Astrocyte (in vitro differentiated cells and primary cell): ENCODE measurements around the gene NPB. TPM values are rescaled to one million over a fixed set of nuclear protein-coding genes. Genes with fewer than 3 reads are reported as not detected.

ENCODE experiments used
- DNase-seq: peaks from one replicate; pipeline ENCODE4 v3.0.0-alpha.2; 2010; ENCODE audit warnings: low read depth
- FAIRE-seq: peaks from 2 replicates; lab custom pipeline; 2011; peaks lifted over from hg19 to GRCh38; lab: Jason Lieb, UNC
- H2AFZ ChIP-seq: 2 replicates; pipeline ENCODE4 v1.6.0; 2012; ENCODE audit warnings: low read depth, low read length, inconsistent platforms
- H3K27ac ChIP-seq: 2 replicates; pipeline ENCODE4 v1.5.1; 2011; ENCODE audit warnings: low read depth, low read length, inconsistent platforms
- H3K27me3 ChIP-seq: 2 replicates; pipeline ENCODE4 v1.6.0; 2011; ENCODE audit warnings: low read length, inconsistent platforms; ENCODE audit not compliant: insufficient read depth
- H3K36me3 ChIP-seq: 2 replicates; pipeline ENCODE4 v1.5.1; 2011; ENCODE audit warnings: low read length, inconsistent platforms; ENCODE audit not compliant: insufficient read depth
- H3K4me1 ChIP-seq: 2 replicates; pipeline ENCODE4 v1.5.1; 2011; ENCODE audit warnings: low read length, inconsistent platforms; ENCODE audit not compliant: insufficient read depth
- H3K4me2 ChIP-seq: 2 replicates; pipeline ENCODE4 v1.6.0; 2012; ENCODE audit warnings: low read length, inconsistent platforms
- H3K4me3 ChIP-seq: 2 replicates; pipeline ENCODE4 v1.5.1; 2011; ENCODE audit warnings: low read depth, mild to moderate bottlenecking, low read length, inconsistent platforms; ENCODE audit not compliant: insufficient read depth
- H3K79me2 ChIP-seq: 2 replicates; pipeline ENCODE4 v1.6.0; 2012; ENCODE audit warnings: mild to moderate bottlenecking, low read length, inconsistent platforms; ENCODE audit not compliant: insufficient read depth
- H3K9ac ChIP-seq: 2 replicates; pipeline ENCODE4 v1.6.0; 2012; ENCODE audit warnings: mild to moderate bottlenecking, low read length, inconsistent platforms
- H3K9me3 ChIP-seq: 2 replicates; pipeline ENCODE4 v1.5.1; 2012; ENCODE audit warnings: low read depth, mild to moderate bottlenecking, low read length, inconsistent platforms; ENCODE audit not compliant: insufficient read depth
- H4K20me1 ChIP-seq: 2 replicates; pipeline ENCODE4 v1.6.0; 2012; ENCODE audit warnings: low read length, inconsistent platforms; ENCODE audit not compliant: insufficient read depth
- H3K27ac Mint-ChIP-seq: one replicate; pipeline ENCODE4 v1.8.0; 2021; ENCODE audit warnings: mild to moderate bottlenecking, mixed read lengths; ENCODE audit not compliant: unreplicated experiment
- H3K27me3 Mint-ChIP-seq: one replicate; pipeline ENCODE4 v1.8.0; 2021; ENCODE audit warnings: low read depth, mixed read lengths; ENCODE audit not compliant: unreplicated experiment
- H3K36me3 Mint-ChIP-seq: one replicate; pipeline ENCODE4 v1.8.0; 2021; ENCODE audit warnings: low read depth, mixed read lengths; ENCODE audit not compliant: unreplicated experiment
- H3K4me1 Mint-ChIP-seq: one replicate; pipeline ENCODE4 v1.8.0; 2021; ENCODE audit warnings: low read depth, mixed read lengths; ENCODE audit not compliant: unreplicated experiment
- H3K4me3 Mint-ChIP-seq: one replicate; pipeline ENCODE4 v1.8.0; 2021; ENCODE audit warnings: mild to moderate bottlenecking, moderate library complexity, mixed read lengths; ENCODE audit not compliant: unreplicated experiment
- H3K9me3 Mint-ChIP-seq: one replicate; pipeline ENCODE4 v1.8.0; 2021; ENCODE audit warnings: mild to moderate bottlenecking, mixed read lengths; ENCODE audit not compliant: unreplicated experiment
- CTCF ChIP-seq: IDR thresholded peaks from 2 replicates; pipeline ENCODE4 v1.5.1; 2011; ENCODE audit warnings: low read depth, mild to moderate bottlenecking, inconsistent platforms, low read length, moderate library complexity; ENCODE audit not compliant: insufficient read depth
- EZH2 ChIP-seq: IDR thresholded peaks from 2 replicates; pipeline ENCODE4 v1.6.1; 2012; ENCODE audit warnings: mild to moderate bottlenecking, low read length, inconsistent platforms; ENCODE audit not compliant: insufficient read depth
- total RNA-seq: library from RNA; stranded (reverse); gene quantifications from 2 replicates; pipeline ENCODE4 v1.2.1, GENCODE V29; 2021

Gene NPB
- total RNA-seq, 1 donor from 2014 or later: 2.0 TPM

GRCh38 chr17:81867991-81868673 lies 33.9 kb upstream of the NPB start:
- Histone ChIP-seq H3K27me3 (no peaks in the 10 kb centered on the region), H3K9me3 (no peaks in the 10 kb centered on the region), H3K36me3 (peaks cover 5% of the 10 kb centered on the region), H3K4me1 (peaks cover 41% of the 10 kb centered on the region), H3K79me2 (peaks cover 73% of the 10 kb centered on the region), H3K4me2 (peak overlapping the region; percentile 99), H3K9ac (peak overlapping the region; percentile 96), H3K4me3 (no peak overlapping the region), H4K20me1 (peaks cover 71% of the 10 kb centered on the region), H2AFZ (no peak overlapping the region), H3K27ac (peak overlapping the region; percentile 64)
- Mint-ChIP-seq H3K36me3 (peaks cover 8% of the 10 kb centered on the region), H3K9me3 (no peaks in the 10 kb centered on the region), H3K4me3 (no peak overlapping the region), H3K4me1 (peaks cover 25% of the 10 kb centered on the region), H3K27me3 (no peaks in the 10 kb centered on the region), H3K27ac (peak overlapping the region; percentile 75)
- FAIRE-seq (no peak), DNase-seq (no peak)
- no peak for TF ChIP-seq EZH2
- no peak for TF ChIP-seq CTCF

GRCh38 chr17:81868674-81869220 lies 33.3 kb upstream of the NPB start:
- Histone ChIP-seq H3K27me3 (no peaks in the 10 kb centered on the region), H3K79me2 (peaks cover 67% of the 10 kb centered on the region), H3K36me3 (peaks cover 5% of the 10 kb centered on the region), H3K4me3 (peak overlapping the region; percentile 92), H2AFZ (no peak overlapping the region), H3K4me2 (peak overlapping the region; percentile 99), H3K27ac (peak overlapping the region; percentile 90), H3K9me3 (no peaks in the 10 kb centered on the region), H3K9ac (peak overlapping the region; percentile 96), H4K20me1 (peaks cover 66% of the 10 kb centered on the region), H3K4me1 (peaks cover 37% of the 10 kb centered on the region)
- Mint-ChIP-seq H3K27me3 (no peaks in the 10 kb centered on the region), H3K27ac (peak overlapping the region; percentile 87), H3K36me3 (peaks cover 5% of the 10 kb centered on the region), H3K9me3 (no peaks in the 10 kb centered on the region), H3K4me3 (peak overlapping the region; percentile 76), H3K4me1 (peaks cover 19% of the 10 kb centered on the region)
- no peak for FAIRE-seq
- DNase-seq: peak; percentile 81
- TF ChIP-seq EZH2: no peak

GRCh38 chr17:81869221-81870130 lies 32.6 kb upstream of the NPB start:
- Mint-ChIP-seq H3K27ac (peak overlapping the region; percentile 97), H3K4me3 (peak overlapping the region; percentile 88), H3K9me3 (no peaks in the 10 kb centered on the region), H3K36me3 (peaks cover 5% of the 10 kb centered on the region), H3K27me3 (no peaks in the 10 kb centered on the region), H3K4me1 (peaks cover 19% of the 10 kb centered on the region)
- Histone ChIP-seq H3K79me2 (peaks cover 60% of the 10 kb centered on the region), H3K36me3 (peaks cover 5% of the 10 kb centered on the region), H3K27ac (peak overlapping the region; percentile 90), H2AFZ (no peak overlapping the region), H3K27me3 (no peaks in the 10 kb centered on the region), H4K20me1 (peaks cover 59% of the 10 kb centered on the region), H3K4me1 (peaks cover 37% of the 10 kb centered on the region), H3K9me3 (no peaks in the 10 kb centered on the region), H3K9ac (peak overlapping the region; percentile 96), H3K4me2 (peak overlapping the region; percentile 99), H3K4me3 (peak overlapping the region; percentile 92)
- DNase-seq: no peak
- FAIRE-seq: no peak
- TF ChIP-seq EZH2 (no peak), CTCF (peak; percentile 33)
